ENCODE results near the gene ALG2. TPM values are rescaled to one million over a fixed set of nuclear protein-coding genes. Genes with fewer than 3 reads are reported as not detected.

The ALG2 gene
- total and polyA plus RNA-seq, 5 donors from 2014 or later: 17.1 to 35.2 (median 29.2) TPM

- Mint-ChIP-seq H3K36me3 (peaks cover 26% of the 10 kb centered on the region), H3K27me3 (peaks cover 6% of the 10 kb centered on the region), H3K4me3 (peak overlapping the region; percentile 99), H3K4me1 (peaks cover 33 to 78% (median 62%) of the 10 kb centered on the region in 4 donors), H3K27ac (peak overlapping the region; percentile 100), H3K9me3 (no peaks in the 10 kb centered on the region)
- Histone ChIP-seq H3K9me3 (ENCODE audit: control insufficient read depth in 2 of 2, low read length in 2 of 2) (no peaks in the 10 kb centered on the region), H3K4me1 (ENCODE audit: control insufficient read depth, insufficient read depth, low read length, poor library complexity, severe bottlenecking) (peaks cover 44% of the 10 kb centered on the region), H3K4me3 (ENCODE audit: low read depth, low read length) (peak overlapping the region; percentile 95), H3K27ac (ENCODE audit: insufficient read depth, low read length, poor library complexity, severe bottlenecking) (peak overlapping the region; percentile 93), H3K36me3 (ENCODE audit: control insufficient read depth, insufficient read depth, low read length) (peaks cover 24% of the 10 kb centered on the region), H3K27me3 (ENCODE audit: control insufficient read depth, insufficient read depth, low read length) (no peaks in the 10 kb centered on the region)
- DNase-seq: no peak
- peak in 1 of 2 donors; percentile 14 for ATAC-seq (ENCODE audit: low read depth in 2 of 2)
These were observed 901 bp upstream of the ALG2 start for GRCh38 chr9:99222416-99223270.

DNA sequence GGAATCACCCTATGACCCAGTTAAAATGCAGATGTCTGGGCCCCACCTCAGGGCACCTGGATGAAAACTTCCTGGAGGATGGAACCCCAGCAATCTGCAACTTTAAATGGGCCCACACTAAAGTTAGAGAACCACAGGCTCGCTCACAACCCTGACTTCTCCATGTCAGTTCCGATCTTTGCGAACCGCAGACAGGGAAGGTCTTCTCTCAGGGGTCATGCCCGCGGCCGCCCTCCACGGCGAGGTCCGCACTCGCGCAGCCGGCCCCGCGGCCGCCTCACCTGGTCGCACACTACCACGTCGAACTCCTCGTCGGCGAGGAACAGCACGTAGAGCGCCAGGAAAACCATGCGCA lies 499 bp downstream of the ALG2 start:
- DNase-seq: no peak
- Mint-ChIP-seq H3K27me3 (peaks cover 6% of the 10 kb centered on the region), H3K9me3 (no peaks in the 10 kb centered on the region), H3K4me1 (peaks cover 43 to 86% (median 70%) of the 10 kb centered on the region in 4 donors), H3K27ac (peak overlapping the region; percentile 91 to 100 (median 91)), H3K4me3 (peak overlapping the region; percentile 99), H3K36me3 (peaks cover 34% of the 10 kb centered on the region)
- no peak for ATAC-seq (ENCODE audit: low read depth in 2 of 2)
- H3K27me3 ChIP-seq (ENCODE audit: control insufficient read depth, insufficient read depth, low read length): no peaks in the 10 kb centered on the region
- peak overlapping the region; percentile 93 for H3K27ac ChIP-seq (ENCODE audit: insufficient read depth, low read length, poor library complexity, severe bottlenecking)
- H3K9me3 ChIP-seq (ENCODE audit: control insufficient read depth in 2 of 2, low read length in 2 of 2): no peaks in the 10 kb centered on the region
- peak overlapping the region; percentile 95 for H3K4me3 ChIP-seq (ENCODE audit: low read depth, low read length)
- H3K36me3 ChIP-seq (ENCODE audit: control insufficient read depth, insufficient read depth, low read length): peaks cover 20% of the 10 kb centered on the region
- peaks cover 44% of the 10 kb centered on the region for H3K4me1 ChIP-seq (ENCODE audit: control insufficient read depth, insufficient read depth, low read length, poor library complexity, severe bottlenecking)

DNA sequence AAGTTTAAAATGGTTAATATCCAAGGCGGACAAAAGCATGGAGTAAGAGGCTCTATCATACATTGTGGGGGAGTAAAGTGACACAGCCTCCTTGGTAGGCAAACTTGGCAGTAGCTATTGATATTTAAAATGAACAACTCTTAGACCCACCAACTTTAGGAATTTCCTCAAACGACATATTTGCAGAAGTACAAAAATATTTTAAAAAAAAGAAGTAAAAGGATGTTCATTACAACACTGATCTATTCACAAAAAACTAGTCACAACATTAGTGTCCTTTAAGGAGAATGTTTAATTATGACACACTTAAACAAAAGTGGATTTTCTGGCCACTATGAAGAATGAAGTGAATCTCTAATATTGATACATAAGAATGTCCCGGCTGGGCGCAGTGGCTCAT lies 1.7 kb downstream of the ALG2 start:
- no peak overlapping the region for H3K27ac ChIP-seq (ENCODE audit: insufficient read depth, low read length, poor library complexity, severe bottlenecking)
- H3K9me3 Mint-ChIP-seq: peaks cover 0 to 3% (median 0%) of the 10 kb centered on the region in 7 donors
- H3K4me3 ChIP-seq (ENCODE audit: low read depth, low read length): peak overlapping the region; percentile 51
- H3K36me3 Mint-ChIP-seq: peaks cover 36% of the 10 kb centered on the region
- H3K27me3 Mint-ChIP-seq: peaks cover 6% of the 10 kb centered on the region
- no peaks in the 10 kb centered on the region for H3K27me3 ChIP-seq (ENCODE audit: control insufficient read depth, insufficient read depth, low read length)
- peaks cover 43 to 81% (median 68%) of the 10 kb centered on the region in 4 donors for H3K4me1 Mint-ChIP-seq
- H3K36me3 ChIP-seq (ENCODE audit: control insufficient read depth, insufficient read depth, low read length): peaks cover 21% of the 10 kb centered on the region
- H3K4me1 ChIP-seq (ENCODE audit: control insufficient read depth, insufficient read depth, low read length, poor library complexity, severe bottlenecking): peaks cover 39% of the 10 kb centered on the region
- peak overlapping the region in 1 of 3 donors; percentile 100 for H3K27ac Mint-ChIP-seq
- H3K4me3 Mint-ChIP-seq: peak overlapping the region; percentile 65 to 99 (median 94)
- DNase-seq: no peak
- no peak for ATAC-seq (ENCODE audit: low read depth in 2 of 2)
- no peaks in the 10 kb centered on the region for H3K9me3 ChIP-seq (ENCODE audit: control insufficient read depth in 2 of 2, low read length in 2 of 2)

GRCh38 chr9:99216073-99216472 lies 5.7 kb downstream of the ALG2 start:
- Histone ChIP-seq H3K27me3 (ENCODE audit: control insufficient read depth, insufficient read depth, low read length) (no peaks in the 10 kb centered on the region), H3K4me1 (ENCODE audit: control insufficient read depth, insufficient read depth, low read length, poor library complexity, severe bottlenecking) (peaks cover 12% of the 10 kb centered on the region), H3K9me3 (ENCODE audit: control insufficient read depth in 2 of 2, low read length in 2 of 2) (no peaks in the 10 kb centered on the region), H3K27ac (ENCODE audit: insufficient read depth, low read length, poor library complexity, severe bottlenecking) (no peak overlapping the region), H3K36me3 (ENCODE audit: control insufficient read depth, insufficient read depth, low read length) (peaks cover 23% of the 10 kb centered on the region), H3K4me3 (ENCODE audit: low read depth, low read length) (no peak overlapping the region)
- ATAC-seq (ENCODE audit: low read depth in 2 of 2) (no peak), DNase-seq (no peak)
- H3K4me3 Mint-ChIP-seq: no peak overlapping the region
- peaks cover 33 to 47% (median 43%) of the 10 kb centered on the region in 4 donors for H3K4me1 Mint-ChIP-seq
- no peaks in the 10 kb centered on the region for H3K27me3 Mint-ChIP-seq
- no peak overlapping the region for H3K27ac Mint-ChIP-seq
- peaks cover 31% of the 10 kb centered on the region for H3K36me3 Mint-ChIP-seq
- peaks cover 0 to 3% (median 0%) of the 10 kb centered on the region in 7 donors for H3K9me3 Mint-ChIP-seq

- H3K9me3 ChIP-seq (ENCODE audit: control insufficient read depth in 2 of 2, low read length in 2 of 2): peaks cover 6 to 7% of the 10 kb centered on the region in 2 experiments
- peaks cover 17% of the 10 kb centered on the region for H3K36me3 ChIP-seq (ENCODE audit: control insufficient read depth, insufficient read depth, low read length)
- peaks cover 20 to 24% (median 22%) of the 10 kb centered on the region in 4 donors for H3K4me1 Mint-ChIP-seq
- peaks cover 29% of the 10 kb centered on the region for H3K36me3 Mint-ChIP-seq
- H3K4me1 ChIP-seq (ENCODE audit: control insufficient read depth, insufficient read depth, low read length, poor library complexity, severe bottlenecking): no peaks in the 10 kb centered on the region
- H3K27me3 Mint-ChIP-seq: peaks cover 11% of the 10 kb centered on the region
- no peak overlapping the region for H3K4me3 Mint-ChIP-seq
- peaks cover 0 to 17% (median 7%) of the 10 kb centered on the region in 7 donors for H3K9me3 Mint-ChIP-seq
- no peak for DNase-seq
- no peak overlapping the region for H3K27ac ChIP-seq (ENCODE audit: insufficient read depth, low read length, poor library complexity, severe bottlenecking)
- no peak overlapping the region for H3K4me3 ChIP-seq (ENCODE audit: low read depth, low read length)
- no peak for ATAC-seq (ENCODE audit: low read depth in 2 of 2)
- no peaks in the 10 kb centered on the region for H3K27me3 ChIP-seq (ENCODE audit: control insufficient read depth, insufficient read depth, low read length)
- no peak overlapping the region for H3K27ac Mint-ChIP-seq
These were observed 8.5 kb downstream of the ALG2 start for GRCh38 chr9:99213197-99213596.

GRCh38 chr9:99211746-99212145 lies 10.0 kb downstream of the ALG2 start:
- peaks cover 7 to 16% (median 10%) of the 10 kb centered on the region in 4 donors for H3K4me1 Mint-ChIP-seq
- no peak overlapping the region for H3K4me3 Mint-ChIP-seq

DNA sequence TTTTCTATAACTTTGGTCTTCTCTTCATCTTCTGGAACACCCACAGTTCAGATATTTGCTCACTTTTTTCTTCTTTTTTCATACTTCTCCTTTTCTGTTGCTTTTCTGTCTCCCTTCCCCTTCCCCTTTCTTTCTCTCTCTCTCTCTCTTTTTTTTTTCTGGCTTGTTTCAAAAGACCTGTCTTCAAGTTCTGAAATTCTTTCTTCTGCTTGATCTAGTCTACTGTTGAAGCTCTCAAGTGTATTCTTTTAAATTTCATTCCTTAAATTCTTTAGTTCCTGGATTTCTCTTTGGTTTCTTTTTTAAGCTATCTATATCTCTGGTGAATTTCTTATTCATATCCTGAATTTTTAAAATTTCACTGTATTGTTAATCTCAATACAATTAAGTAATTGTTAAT lies 11.2 kb downstream of the ALG2 start:
- no peaks in the 10 kb centered on the region for H3K4me1 ChIP-seq (ENCODE audit: control insufficient read depth, insufficient read depth, low read length, poor library complexity, severe bottlenecking)
- no peak overlapping the region for H3K27ac Mint-ChIP-seq
- no peak for DNase-seq
- H3K4me3 ChIP-seq (ENCODE audit: low read depth, low read length): no peak overlapping the region
- H3K27me3 ChIP-seq (ENCODE audit: control insufficient read depth, insufficient read depth, low read length): no peaks in the 10 kb centered on the region
- H3K36me3 Mint-ChIP-seq: peaks cover 15% of the 10 kb centered on the region
- peaks cover 6 to 7% of the 10 kb centered on the region in 2 experiments for H3K9me3 ChIP-seq (ENCODE audit: control insufficient read depth in 2 of 2, low read length in 2 of 2)
- H3K36me3 ChIP-seq (ENCODE audit: control insufficient read depth, insufficient read depth, low read length): peaks cover 4% of the 10 kb centered on the region
- no peak for ATAC-seq (ENCODE audit: low read depth in 2 of 2)
- peaks cover 5 to 23% (median 11%) of the 10 kb centered on the region in 7 donors for H3K9me3 Mint-ChIP-seq
- peaks cover 3 to 8% (median 4%) of the 10 kb centered on the region in 4 donors for H3K4me1 Mint-ChIP-seq
- no peak overlapping the region for H3K27ac ChIP-seq (ENCODE audit: insufficient read depth, low read length, poor library complexity, severe bottlenecking)
- peaks cover 24% of the 10 kb centered on the region for H3K27me3 Mint-ChIP-seq
- H3K4me3 Mint-ChIP-seq: no peak overlapping the region

More at GRCh38 chr9:99211746-99212145, 10.0 kb downstream of the ALG2 start:
- Histone ChIP-seq H3K36me3 (ENCODE audit: control insufficient read depth, insufficient read depth, low read length) (peaks cover 8% of the 10 kb centered on the region), H3K4me1 (ENCODE audit: control insufficient read depth, insufficient read depth, low read length, poor library complexity, severe bottlenecking) (no peaks in the 10 kb centered on the region), H3K27me3 (ENCODE audit: control insufficient read depth, insufficient read depth, low read length) (no peaks in the 10 kb centered on the region), H3K27ac (ENCODE audit: insufficient read depth, low read length, poor library complexity, severe bottlenecking) (no peak overlapping the region), H3K9me3 (ENCODE audit: control insufficient read depth in 2 of 2, low read length in 2 of 2) (peaks cover 6 to 7% of the 10 kb centered on the region in 2 experiments), H3K4me3 (ENCODE audit: low read depth, low read length) (no peak overlapping the region)
- Mint-ChIP-seq H3K9me3 (peaks cover 4 to 17% (median 11%) of the 10 kb centered on the region in 7 donors), H3K36me3 (peaks cover 16% of the 10 kb centered on the region), H3K27me3 (peaks cover 18% of the 10 kb centered on the region), H3K27ac (no peak overlapping the region)
- no peak for DNase-seq
- no peak for ATAC-seq (ENCODE audit: low read depth in 2 of 2)
